ENCODE results near the gene PGP.

PGP gene

DNA sequence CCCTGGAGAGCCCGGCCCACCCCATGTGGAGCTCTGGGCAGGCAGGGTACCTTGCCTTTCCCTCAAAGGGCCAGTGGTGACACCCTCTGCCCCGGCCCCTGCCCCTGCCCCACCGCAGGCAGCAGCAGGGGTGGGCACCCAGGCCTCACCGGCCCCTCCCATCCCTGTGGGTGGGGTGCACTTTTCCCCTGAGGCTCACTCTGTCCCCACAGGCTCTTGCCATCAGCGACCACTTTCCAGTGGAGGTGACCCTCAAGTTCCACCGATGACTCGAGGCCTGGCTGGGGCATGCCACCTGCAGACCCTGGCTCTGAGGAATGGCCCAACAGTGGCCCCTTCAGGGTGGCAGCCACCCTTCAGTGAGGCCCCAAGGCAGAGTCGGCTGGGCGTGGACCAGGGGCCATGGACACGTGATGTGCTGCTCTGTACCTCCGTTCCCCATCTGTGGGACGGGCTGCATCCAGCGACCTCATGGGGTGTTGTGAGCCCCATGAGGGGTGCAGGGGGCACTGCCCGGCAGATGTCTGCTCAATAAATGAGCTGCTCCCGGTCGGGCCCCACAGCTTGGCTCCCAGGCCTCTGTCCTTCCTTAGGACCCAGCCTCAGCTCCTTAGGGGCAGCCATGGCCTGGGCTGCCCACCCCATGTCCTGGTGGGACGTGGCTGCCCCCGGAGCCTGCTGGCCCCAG, 23.7 kb upstream of the PGP start:
- TF ChIP-seq CTCF (IDR thresholded peaks at IDR 0.05; ENCODE audit: borderline replicate concordance, extremely low read depth, low read length, poor library complexity, severe bottlenecking) (no peak), EZH2 (IDR thresholded peaks at IDR 0.05; ENCODE audit: borderline replicate concordance, low read depth, low read length, severe bottlenecking) (no peak)
- ATAC-seq (ENCODE audit: insufficient read depth, low read depth), result peak; percentile 3; the same call in 1 of the 3 replicates
- Histone ChIP-seq H3K4me3 (ENCODE audit: low read depth in 1 of 2, low read length in 2 of 2) (no peak overlapping the region), H3K27me3 (ENCODE audit: insufficient read depth, low read length, poor library complexity) (no peaks in the 10 kb centered on the region), H3K9me3 (ENCODE audit: insufficient read depth, low read length, severe bottlenecking) (no peaks in the 10 kb centered on the region), H3K27ac (ENCODE audit: low read length) (no peak overlapping the region), H3K4me1 (ENCODE audit: insufficient read depth, low read length) (no peaks in the 10 kb centered on the region), H3K9ac (ENCODE audit: low read depth, low read length) (no peak overlapping the region), H3K4me2 (ENCODE audit: insufficient read depth, low read length) (no peak overlapping the region), H4K20me1 (ENCODE audit: insufficient read depth, low read length) (peaks cover 32% of the 10 kb centered on the region), H2AFZ (ENCODE audit: low read depth, low read length) (no peak overlapping the region), H3K79me2 (ENCODE audit: insufficient read depth, low read length) (no peaks in the 10 kb centered on the region), H3K36me3 (ENCODE audit: insufficient read depth, low read length) (peaks cover 67% of the 10 kb centered on the region)
- DNase-seq, result no peak

GRCh38 chr16:2237493-2238149, 23.0 kb upstream of the PGP start:
- DNase-seq (no peak), ATAC-seq (ENCODE audit: insufficient read depth, low read depth) (no peak)
- TF ChIP-seq CTCF (IDR thresholded peaks at IDR 0.05; ENCODE audit: borderline replicate concordance, extremely low read depth, low read length, poor library complexity, severe bottlenecking) (no peak), EZH2 (IDR thresholded peaks at IDR 0.05; ENCODE audit: borderline replicate concordance, low read depth, low read length, severe bottlenecking) (no peak)
- Histone ChIP-seq H3K4me1 (ENCODE audit: insufficient read depth, low read length) (no peaks in the 10 kb centered on the region), H4K20me1 (ENCODE audit: insufficient read depth, low read length) (peaks cover 33% of the 10 kb centered on the region), H3K27me3 (ENCODE audit: insufficient read depth, low read length, poor library complexity) (no peaks in the 10 kb centered on the region), H3K4me2 (ENCODE audit: insufficient read depth, low read length) (no peak overlapping the region), H3K9me3 (ENCODE audit: insufficient read depth, low read length, severe bottlenecking) (no peaks in the 10 kb centered on the region), H3K36me3 (ENCODE audit: insufficient read depth, low read length) (peaks cover 67% of the 10 kb centered on the region), H3K4me3 (ENCODE audit: low read depth in 1 of 2, low read length in 2 of 2) (no peak overlapping the region), H3K27ac (ENCODE audit: low read length) (no peak overlapping the region), H3K9ac (ENCODE audit: low read depth, low read length) (no peak overlapping the region), H2AFZ (ENCODE audit: low read depth, low read length) (no peak overlapping the region), H3K79me2 (ENCODE audit: insufficient read depth, low read length) (no peaks in the 10 kb centered on the region)

DNA sequence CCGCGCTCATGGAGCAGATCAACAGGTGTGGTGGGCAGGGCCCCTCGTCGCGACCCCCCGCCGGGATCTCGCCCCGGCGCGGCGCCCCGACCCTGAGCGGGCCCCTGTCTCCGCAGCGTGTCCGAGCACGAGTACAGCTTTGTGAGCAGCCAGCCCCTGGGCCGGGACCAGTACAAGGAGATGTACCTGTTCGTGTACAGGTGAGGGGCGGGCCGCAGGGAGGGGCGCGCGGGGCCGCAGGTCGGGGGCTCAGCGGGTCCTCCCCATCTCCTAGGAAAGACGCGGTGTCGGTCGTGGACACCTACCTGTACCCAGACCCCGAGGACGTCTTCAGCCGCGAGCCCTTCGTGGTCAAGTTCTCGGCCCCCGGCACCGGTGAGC, 22.5 kb upstream of the PGP start:
- Histone ChIP-seq H3K36me3 (ENCODE audit: insufficient read depth, low read length) (peaks cover 67% of the 10 kb centered on the region), H3K9ac (ENCODE audit: low read depth, low read length) (no peak overlapping the region), H3K27ac (ENCODE audit: low read length) (no peak overlapping the region), H3K9me3 (ENCODE audit: insufficient read depth, low read length, severe bottlenecking) (no peaks in the 10 kb centered on the region), H4K20me1 (ENCODE audit: insufficient read depth, low read length) (peaks cover 32% of the 10 kb centered on the region), H3K27me3 (ENCODE audit: insufficient read depth, low read length, poor library complexity) (no peaks in the 10 kb centered on the region), H3K4me1 (ENCODE audit: insufficient read depth, low read length) (no peaks in the 10 kb centered on the region), H2AFZ (ENCODE audit: low read depth, low read length) (no peak overlapping the region), H3K4me2 (ENCODE audit: insufficient read depth, low read length) (no peak overlapping the region), H3K79me2 (ENCODE audit: insufficient read depth, low read length) (no peaks in the 10 kb centered on the region), H3K4me3 (ENCODE audit: low read depth in 1 of 2, low read length in 2 of 2) (no peak overlapping the region)
- ATAC-seq (ENCODE audit: insufficient read depth, low read depth) (no peak), DNase-seq (no peak)
- TF ChIP-seq EZH2 (IDR thresholded peaks at IDR 0.05; ENCODE audit: borderline replicate concordance, low read depth, low read length, severe bottlenecking), result no peak
- no peak for TF ChIP-seq CTCF (IDR thresholded peaks at IDR 0.05; ENCODE audit: borderline replicate concordance, extremely low read depth, low read length, poor library complexity, severe bottlenecking)

Data from DND-41 (cell line).